HEK293 (cell line): Measurements from ENCODE around the gene CACNG3.

Experiments
- CTCF ChIA-PET: fragments of 350-600 bp; formaldehyde crosslinking; extraction: SDS; loops from one replicate; lab custom pipeline; 2021; ENCODE audit warnings: antibody characterized with exemption; lab: Yijun Ruan, JAX
- POLR2A ChIA-PET: fragments of 300-600 bp; formaldehyde crosslinking; extraction: SDS; loops from one replicate; lab custom pipeline; 2020; ENCODE audit warnings: antibody characterized with exemption, inconsistent platforms; lab: Yijun Ruan, JAX
- H3K27ac ChIP-seq: fragments of 200-500 bp; sonication (Bioruptor generic); 2 replicates; pipeline ENCODE4 v1.5.1; 2014; ENCODE audit warnings: low read depth, low read length, control low read depth, inconsistent platforms; ENCODE audit errors: extremely low read depth
- H3K36me3 ChIP-seq, 2 experiments: fragments of 200-500 bp in 1 of 2; sonication (Bioruptor generic) in 1 of 2; 1 replicate in 1 of 2; 2 replicates in 1 of 2; pipeline ENCODE4 v1.5.1; 2014 to 2017; ENCODE audit warnings: inconsistent platforms in 2 of 2, low read length in 2 of 2; ENCODE audit not compliant: control insufficient read depth in 2 of 2, insufficient read depth in 1 of 2
- H3K4me1 ChIP-seq: fragments of 200-500 bp; sonication (Bioruptor generic); 2 replicates; pipeline ENCODE4 v1.5.1; 2014; ENCODE audit warnings: mild to moderate bottlenecking, low read length, inconsistent platforms; ENCODE audit not compliant: control insufficient read depth, insufficient read depth
- H3K4me3 ChIP-seq: 2 replicates; pipeline ENCODE4 v1.5.1; 2011; ENCODE audit warnings: low read depth, mild to moderate bottlenecking, control low read depth, low read length, moderate library complexity
- H3K9me3 ChIP-seq: fragments of 200-500 bp; sonication (Bioruptor generic); 2 replicates; pipeline ENCODE4 v1.5.1; 2014; ENCODE audit warnings: low read depth, low read length, inconsistent platforms; ENCODE audit not compliant: control insufficient read depth, insufficient read depth
- KLF9 ChIP-seq: fragments of 450-650 bp; formaldehyde crosslinking; IDR thresholded peaks from 2 replicates; pipeline ENCODE4 v1.5.1; 2016; ENCODE audit warnings: missing biosample characterization, missing genetic modification characterization, low read depth
- OSR2 ChIP-seq: fragments of 450-650 bp; formaldehyde crosslinking; IDR thresholded peaks from 2 replicates; pipeline ENCODE4 v1.5.1; 2016; ENCODE audit warnings: missing biosample characterization, missing genetic modification characterization
- PRDM1 ChIP-seq: fragments of 450-650 bp; formaldehyde crosslinking; IDR thresholded peaks from 2 replicates; pipeline ENCODE4; 2016; ENCODE audit warnings: missing biosample characterization, missing genetic modification characterization
- PRDM2 ChIP-seq: fragments of 450-650 bp; formaldehyde crosslinking; IDR thresholded peaks from 2 replicates; pipeline ENCODE4 v1.5.1; 2016; ENCODE audit warnings: missing biosample characterization, missing genetic modification characterization, borderline replicate concordance
- WT1 ChIP-seq: fragments of 450-650 bp; formaldehyde crosslinking; IDR thresholded peaks from 2 replicates; pipeline ENCODE4 v1.5.1; 2016; ENCODE audit warnings: missing biosample characterization, missing genetic modification characterization
- YY2 ChIP-seq: fragments of 450-650 bp; formaldehyde crosslinking; IDR thresholded peaks from 2 replicates; pipeline ENCODE4 v1.5.1; 2016; ENCODE audit warnings: missing biosample characterization, missing genetic modification characterization
- ZBTB10 ChIP-seq: fragments of 450-650 bp; formaldehyde crosslinking; IDR thresholded peaks from 2 replicates; pipeline ENCODE4 v1.5.1; 2016; ENCODE audit warnings: missing biosample characterization, missing genetic modification characterization
- ZBTB21 ChIP-seq: fragments of 450-650 bp; formaldehyde crosslinking; IDR thresholded peaks from 2 replicates; pipeline ENCODE4 v1.5.1; 2017; ENCODE audit warnings: missing biosample characterization, missing genetic modification characterization
- ZBTB6 ChIP-seq: fragments of 450-650 bp; formaldehyde crosslinking; IDR thresholded peaks from 2 replicates; pipeline ENCODE4 v1.5.1; 2017; ENCODE audit warnings: missing biosample characterization, missing genetic modification characterization
- ZNF138 ChIP-seq: fragments of 450-650 bp; formaldehyde crosslinking; IDR thresholded peaks from 2 replicates; pipeline ENCODE4 v1.5.1; 2016; ENCODE audit warnings: missing biosample characterization, missing genetic modification characterization, borderline replicate concordance
- ZNF24 ChIP-seq: fragments of 450-650 bp; formaldehyde crosslinking; IDR thresholded peaks from 2 replicates; pipeline ENCODE4 v1.5.1; 2016; ENCODE audit warnings: missing biosample characterization, missing genetic modification characterization
- ZNF394 ChIP-seq: fragments of 450-650 bp; formaldehyde crosslinking; IDR thresholded peaks from 2 replicates; pipeline ENCODE4 v1.5.1; 2016; ENCODE audit warnings: missing biosample characterization, missing genetic modification characterization, mild to moderate bottlenecking, moderate library complexity, borderline replicate concordance
- ZNF449 ChIP-seq: fragments of 450-650 bp; formaldehyde crosslinking; IDR thresholded peaks from 2 replicates; pipeline ENCODE4 v1.5.1; 2017; ENCODE audit warnings: missing biosample characterization, mild to moderate bottlenecking, missing genetic modification characterization, moderate library complexity
- ZNF518A ChIP-seq: fragments of 450-650 bp; formaldehyde crosslinking; conservative IDR thresholded peaks from 2 replicates; pipeline ENCODE4 v1.5.1; 2016; ENCODE audit warnings: low read depth, missing biosample characterization, missing genetic modification characterization
- ZNF530 ChIP-seq: fragments of 450-650 bp; formaldehyde crosslinking; IDR thresholded peaks from 2 replicates; pipeline ENCODE4 v1.5.1; 2016; ENCODE audit warnings: low read depth, missing biosample characterization, missing genetic modification characterization
- ZNF544 ChIP-seq: fragments of 450-650 bp; formaldehyde crosslinking; IDR thresholded peaks from 2 replicates; pipeline ENCODE4 v1.5.0; 2017; ENCODE audit warnings: missing biosample characterization, missing genetic modification characterization
- ZNF548 ChIP-seq: fragments of 450-650 bp; formaldehyde crosslinking; IDR thresholded peaks from 2 replicates; pipeline ENCODE4 v1.5.1; 2016; ENCODE audit warnings: missing biosample characterization, missing genetic modification characterization
- ZNF561 ChIP-seq: fragments of 450-650 bp; IDR thresholded peaks from 2 replicates; pipeline ENCODE4 v1.5.1; 2018; ENCODE audit warnings: missing biosample characterization, missing genetic modification characterization, borderline replicate concordance
- ZNF76 ChIP-seq: fragments of 450-650 bp; formaldehyde crosslinking; IDR thresholded peaks from 2 replicates; pipeline ENCODE4; 2016; ENCODE audit warnings: low read depth, missing biosample characterization, missing genetic modification characterization, borderline replicate concordance

The CACNG3 gene

GRCh38 chr16:24288516-24288915 is 32.4 kb downstream of the CACNG3 start (continued):
- TF ChIP-seq PRDM2 (tag by site-specific recombination) (no peak), ZNF24 (tag by site-specific recombination) (no peak), WT1 (tag by site-specific recombination) (no peak), ZBTB10 (tag by site-specific recombination) (no peak), YY2 (tag by site-specific recombination) (no peak), ZNF449 (tag by site-specific recombination) (no peak), ZNF394 (tag by site-specific recombination) (no peak), ZNF138 (tag by site-specific recombination) (no peak), ZNF544 (tag by site-specific recombination) (no peak), ZNF561 (no peak), KLF9 (tag by site-specific recombination) (no peak), PRDM1 (no peak), ZNF530 (no peak), OSR2 (no peak)
- TF ChIP-seq, all 188 proteins: peak for 0

- CTCF ChIA-PET, result interaction anchor here (0.6 to 1.2 kb wide), 3 partner anchors 15 to 412 kb away, joined by 3 to 6 read pairs (median 3); no protein-coding TSS in a partner anchor
- Histone ChIP-seq H3K4me1 (no peaks in the 10 kb centered on the region), H3K9me3 (no peaks in the 10 kb centered on the region), H3K4me3 (no peak overlapping the region), H3K36me3 (no peaks in the 10 kb centered on the region), H3K27ac (no peak overlapping the region)
- POLR2A ChIA-PET, result no interaction called here
- TF ChIP-seq ZBTB6 (tag by site-specific recombination), result no peak
- no peak for TF ChIP-seq ZNF548
- TF ChIP-seq ZNF449 (tag by site-specific recombination), result no peak
- no peak for TF ChIP-seq ZNF76
- no peak for TF ChIP-seq ZNF518A (tag by site-specific recombination)
- no peak for TF ChIP-seq ZBTB21
Measured at GRCh38 chr16:24289166-24289700, 33.1 kb downstream of the CACNG3 start.
